Stimulated activated effector memory CD8-positive, alpha-beta T cell treated with anti-CD3 and anti-CD28 coated beads, Interleukin-12 subunit alpha, Interleukin-12 subunit beta, amount 100 ng/mL, for 72 hours (primary cell): ENCODE results near the gene ARRB1.

ENCODE experiments used
- ATAC-seq: fragments of 150-1000 bp; cut with Tn5 transposase; 2 replicates; pipeline ENCODE4 v1.10.0; 2021
- DNase-seq, 2 donors: peaks; one replicate each; pipeline ENCODE4 v3.0.0; 2021 to 2022; ENCODE audit warnings: low spot score in 2 of 2
- H3K27ac Mint-ChIP-seq: one replicate; pipeline ENCODE4 v1.8.0; 2022; ENCODE audit warnings: mild to moderate bottlenecking, mixed read lengths
- H3K36me3 Mint-ChIP-seq: one replicate; pipeline ENCODE4 v1.8.0; 2022; ENCODE audit warnings: mild to moderate bottlenecking, mixed read lengths
- H3K4me1 Mint-ChIP-seq: one replicate; pipeline ENCODE4 v1.8.0; 2022; ENCODE audit warnings: mixed read lengths
- H3K4me3 Mint-ChIP-seq: one replicate; pipeline ENCODE4 v1.8.0; 2022; ENCODE audit warnings: mild to moderate bottlenecking, mixed read lengths
- H3K9me3 Mint-ChIP-seq: one replicate; pipeline ENCODE4 v1.8.0; 2022; ENCODE audit warnings: mixed read lengths

Gene ARRB1

DNA sequence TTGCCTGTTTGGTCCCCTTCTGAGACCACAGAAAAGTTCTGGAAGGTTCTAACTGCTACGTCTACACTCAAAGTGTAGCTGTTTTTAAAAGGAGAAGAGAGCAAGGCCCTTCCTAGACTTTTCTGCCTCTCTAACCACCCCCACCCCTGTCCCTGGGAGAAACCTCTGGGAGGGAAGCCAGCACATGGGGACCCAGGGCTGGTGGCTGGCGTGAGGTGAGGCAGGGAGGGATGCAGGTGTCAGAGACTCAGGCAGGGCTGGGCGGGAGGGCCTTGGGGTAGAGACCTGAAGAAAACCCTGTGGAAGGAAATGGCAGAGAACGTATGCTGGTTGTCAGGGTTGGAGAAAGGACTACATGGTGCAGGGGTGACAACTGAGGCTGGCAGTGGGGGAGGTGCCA, 26.7 kb downstream of the ARRB1 start:
- Mint-ChIP-seq H3K36me3 (no peaks in the 10 kb centered on the region), H3K9me3 (no peaks in the 10 kb centered on the region), H3K27ac (no peak overlapping the region), H3K4me3 (no peak overlapping the region), H3K4me1 (peaks cover 56% of the 10 kb centered on the region)
- no peak for DNase-seq
- ATAC-seq, result no peak

DNA sequence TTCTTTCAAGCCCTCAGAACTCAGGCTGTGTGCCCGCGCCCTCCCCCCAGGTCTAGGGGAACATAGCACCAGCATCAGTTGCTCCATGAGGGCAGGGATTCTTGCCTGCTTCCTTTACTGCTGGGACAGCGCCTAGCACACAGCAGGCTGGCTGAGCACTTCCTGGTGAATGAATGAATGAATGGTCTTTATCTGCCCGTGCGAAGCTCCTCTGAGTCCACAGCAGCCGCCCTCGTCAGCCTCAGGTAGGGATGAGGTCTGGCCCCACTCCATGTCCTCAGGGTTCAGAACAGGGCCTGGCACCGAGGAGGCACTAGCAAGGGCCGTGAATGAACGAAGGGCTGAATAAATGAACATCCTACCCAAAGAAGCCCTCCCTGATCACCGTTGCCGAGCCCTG, 27.3 kb downstream of the ARRB1 start:
- ATAC-seq (no peak), DNase-seq (no peak)
- H3K4me3 Mint-ChIP-seq, result no peak overlapping the region
- no peaks in the 10 kb centered on the region for H3K9me3 Mint-ChIP-seq
- H3K36me3 Mint-ChIP-seq, result no peaks in the 10 kb centered on the region
- peaks cover 50% of the 10 kb centered on the region for H3K4me1 Mint-ChIP-seq
- no peak overlapping the region for H3K27ac Mint-ChIP-seq

DNA sequence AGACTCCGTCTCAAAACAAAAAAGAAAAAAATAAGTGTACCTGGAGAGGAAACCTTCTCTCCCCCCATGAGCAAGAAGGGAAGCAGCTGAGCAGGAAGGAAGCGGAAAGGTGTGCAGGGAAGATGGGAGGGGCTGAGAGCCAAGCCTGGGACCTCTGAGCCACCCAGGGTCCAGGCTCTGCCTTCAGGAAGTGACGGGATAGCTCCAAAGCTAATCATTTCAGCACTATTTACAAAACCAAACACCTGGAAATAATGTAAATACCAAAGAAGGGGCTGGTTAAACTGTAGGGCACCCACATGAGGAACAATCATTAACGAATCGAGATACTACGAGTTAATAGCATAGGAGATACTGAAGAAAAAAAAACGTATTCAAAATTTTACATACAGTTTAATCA, 27.9 kb downstream of the ARRB1 start:
- Mint-ChIP-seq H3K36me3 (no peaks in the 10 kb centered on the region), H3K4me3 (no peak overlapping the region), H3K27ac (no peak overlapping the region), H3K9me3 (no peaks in the 10 kb centered on the region), H3K4me1 (peaks cover 47% of the 10 kb centered on the region)
- ATAC-seq, result no peak
- no peak for DNase-seq

DNA sequence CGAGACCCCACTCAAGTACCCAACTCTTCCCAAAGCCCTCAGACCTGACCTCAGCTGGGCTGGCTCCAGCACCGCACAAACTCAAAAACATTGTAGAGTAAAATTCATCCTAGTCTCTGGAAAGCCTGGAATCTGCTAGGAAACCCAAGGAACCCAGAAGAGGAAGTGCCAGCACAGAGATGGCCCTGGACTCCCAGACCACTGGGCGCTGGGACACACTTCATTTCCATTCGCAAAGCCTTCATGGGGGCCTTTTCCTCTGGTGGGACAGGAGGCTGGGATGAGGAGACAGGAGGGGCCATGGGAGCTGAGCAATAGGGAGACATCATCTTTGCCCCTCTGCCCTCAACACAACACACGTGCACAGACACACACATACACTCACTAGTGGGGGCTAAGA, 30.8 kb downstream of the ARRB1 start:
- Mint-ChIP-seq H3K4me3 (no peak overlapping the region), H3K9me3 (no peaks in the 10 kb centered on the region), H3K36me3 (no peaks in the 10 kb centered on the region), H3K4me1 (peaks cover 32% of the 10 kb centered on the region), H3K27ac (no peak overlapping the region)
- ATAC-seq (no peak), DNase-seq (no peak)

DNA sequence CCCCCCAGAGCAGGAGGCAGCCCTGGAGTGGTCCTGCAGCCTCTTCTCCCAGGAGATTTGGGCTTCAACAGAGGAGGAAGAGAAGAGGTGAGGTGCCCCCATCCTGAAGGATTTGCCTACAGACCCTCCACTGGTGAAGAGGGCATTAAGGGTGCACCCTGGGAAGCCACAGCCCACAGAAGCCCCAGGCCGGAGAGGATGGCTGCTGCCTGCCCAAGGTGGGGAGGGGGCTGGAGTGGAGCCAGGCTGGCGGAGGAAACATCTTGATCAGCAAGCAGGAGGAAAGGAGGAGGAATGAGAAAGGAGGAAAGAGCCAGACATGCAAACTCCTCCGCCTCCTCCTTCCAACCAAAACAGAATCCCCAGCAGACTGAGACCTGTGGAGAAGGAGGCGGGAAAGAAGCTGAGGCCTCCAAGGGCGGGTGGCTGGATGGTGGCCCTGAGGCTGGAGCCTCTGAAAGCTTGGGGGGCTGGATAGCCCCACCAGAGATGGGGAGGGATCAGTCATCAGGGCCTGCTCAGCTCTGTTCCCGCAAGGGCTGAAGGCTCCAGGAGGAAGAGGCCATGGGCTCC, 31.3 kb downstream of the ARRB1 start:
- Mint-ChIP-seq H3K27ac (peak overlapping the region; percentile 48), H3K9me3 (no peaks in the 10 kb centered on the region), H3K36me3 (no peaks in the 10 kb centered on the region), H3K4me1 (peaks cover 37% of the 10 kb centered on the region), H3K4me3 (no peak overlapping the region)
- DNase-seq, result no peak
- no peak for ATAC-seq

DNA sequence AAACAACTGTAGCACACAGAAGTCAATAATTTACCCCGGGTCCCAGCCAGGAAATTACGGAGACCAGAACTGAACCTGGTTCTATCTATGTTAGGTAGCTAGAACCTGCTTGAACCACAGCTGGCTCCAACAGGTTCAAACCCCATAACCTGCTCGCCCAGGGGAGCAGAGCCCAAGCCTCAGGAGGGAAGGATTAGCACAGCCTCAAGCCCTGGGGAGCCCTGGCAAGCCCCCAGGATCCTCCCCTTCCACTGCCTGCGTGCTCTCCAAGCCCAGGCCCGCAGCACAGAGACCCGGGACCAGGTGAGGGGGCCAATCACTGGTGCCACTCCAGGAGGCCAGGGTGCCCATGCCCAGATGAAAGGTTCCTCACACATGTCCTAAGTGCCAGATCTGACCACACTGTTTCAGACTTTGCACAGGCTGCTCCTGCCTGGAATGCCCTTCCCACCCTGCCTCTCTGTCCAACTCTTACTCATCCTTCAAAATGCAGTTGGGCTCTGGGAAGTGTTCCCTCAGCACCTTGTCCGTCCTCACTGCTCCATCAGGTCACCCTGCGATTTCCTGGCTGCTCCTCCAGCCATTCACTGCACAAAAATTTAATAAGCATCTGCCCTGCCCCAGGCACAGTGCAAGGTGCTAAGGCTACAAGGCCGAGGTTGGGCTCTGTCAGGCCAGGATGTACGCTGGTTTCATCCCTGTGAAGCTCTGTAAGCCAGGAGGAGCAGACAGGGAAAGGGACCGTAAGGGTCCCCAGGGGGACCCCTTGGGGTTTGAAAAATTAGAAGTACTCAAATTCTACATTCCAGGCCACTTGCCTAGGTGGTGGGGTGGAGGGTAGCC, 32.2 kb downstream of the ARRB1 start:
- Mint-ChIP-seq H3K4me1 (peaks cover 38% of the 10 kb centered on the region), H3K27ac (peak overlapping the region; percentile 48)
- no peak for DNase-seq

DNA sequence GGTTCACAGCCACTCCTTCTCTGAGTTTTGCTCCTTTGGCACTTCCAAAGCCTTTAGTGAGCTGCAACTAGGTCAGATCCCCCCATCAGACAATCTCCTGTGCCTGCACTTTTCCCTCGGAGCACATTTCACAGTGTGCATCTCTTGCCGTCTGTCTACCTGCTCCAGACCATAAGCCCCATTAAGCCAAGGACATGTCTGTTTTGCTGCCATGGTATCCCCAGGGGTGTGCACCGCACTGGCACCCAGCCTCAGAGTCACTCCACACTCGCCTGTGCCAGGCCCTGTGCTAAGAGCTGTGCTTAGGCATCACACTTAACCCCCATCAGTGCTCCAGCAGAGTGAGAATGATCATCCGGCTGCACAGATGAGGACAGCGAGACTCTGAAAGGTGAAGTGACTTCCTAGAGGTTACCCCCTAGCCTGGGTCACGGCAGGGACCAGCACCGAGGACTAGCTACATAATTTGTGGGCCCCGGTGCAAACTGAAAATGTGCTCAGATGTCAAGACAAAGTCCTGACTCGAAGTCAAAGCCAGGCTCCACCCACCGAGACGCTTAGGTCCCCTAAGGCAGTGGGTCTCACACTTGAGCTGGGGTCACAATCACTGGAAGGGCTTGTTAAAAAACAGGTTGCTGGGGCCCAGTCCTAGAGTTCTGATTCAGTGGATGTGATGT, 33.9 kb downstream of the ARRB1 start:
- Mint-ChIP-seq H3K27ac (peak overlapping the region; percentile 2), H3K9me3 (no peaks in the 10 kb centered on the region), H3K36me3 (no peaks in the 10 kb centered on the region), H3K4me1 (peaks cover 27% of the 10 kb centered on the region), H3K4me3 (no peak overlapping the region)
- no peak for ATAC-seq
- DNase-seq, result no peak

More for the DNA sequence above, 32.2 kb downstream of the ARRB1 start:
- Mint-ChIP-seq H3K36me3 (no peaks in the 10 kb centered on the region), H3K4me3 (no peak overlapping the region), H3K9me3 (no peaks in the 10 kb centered on the region)
- ATAC-seq, result no peak

DNA sequence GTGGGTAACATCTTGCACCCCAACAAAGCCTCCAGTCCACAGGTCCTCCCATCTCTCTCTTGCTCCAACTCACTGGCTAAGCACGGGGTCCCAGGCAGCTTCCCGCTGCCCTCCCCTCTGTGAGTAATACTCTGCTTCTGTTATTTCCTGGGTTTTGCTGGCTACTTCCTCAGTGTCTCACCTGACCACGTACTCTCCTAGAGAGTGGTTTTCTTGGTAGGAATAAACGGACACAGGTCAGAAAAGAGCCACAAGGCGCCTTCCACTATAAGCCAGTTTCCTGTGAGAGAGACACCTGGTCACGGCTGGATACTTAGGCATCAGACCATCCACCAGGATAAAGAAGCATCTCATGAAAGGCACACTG, 36.0 kb downstream of the ARRB1 start:
- no peak for DNase-seq
- peaks cover 20% of the 10 kb centered on the region for H3K4me1 Mint-ChIP-seq
- no peak overlapping the region for H3K4me3 Mint-ChIP-seq
- peak overlapping the region; percentile 38 for H3K27ac Mint-ChIP-seq
- H3K36me3 Mint-ChIP-seq, result no peaks in the 10 kb centered on the region
- no peaks in the 10 kb centered on the region for H3K9me3 Mint-ChIP-seq
- ATAC-seq, result no peak

DNA sequence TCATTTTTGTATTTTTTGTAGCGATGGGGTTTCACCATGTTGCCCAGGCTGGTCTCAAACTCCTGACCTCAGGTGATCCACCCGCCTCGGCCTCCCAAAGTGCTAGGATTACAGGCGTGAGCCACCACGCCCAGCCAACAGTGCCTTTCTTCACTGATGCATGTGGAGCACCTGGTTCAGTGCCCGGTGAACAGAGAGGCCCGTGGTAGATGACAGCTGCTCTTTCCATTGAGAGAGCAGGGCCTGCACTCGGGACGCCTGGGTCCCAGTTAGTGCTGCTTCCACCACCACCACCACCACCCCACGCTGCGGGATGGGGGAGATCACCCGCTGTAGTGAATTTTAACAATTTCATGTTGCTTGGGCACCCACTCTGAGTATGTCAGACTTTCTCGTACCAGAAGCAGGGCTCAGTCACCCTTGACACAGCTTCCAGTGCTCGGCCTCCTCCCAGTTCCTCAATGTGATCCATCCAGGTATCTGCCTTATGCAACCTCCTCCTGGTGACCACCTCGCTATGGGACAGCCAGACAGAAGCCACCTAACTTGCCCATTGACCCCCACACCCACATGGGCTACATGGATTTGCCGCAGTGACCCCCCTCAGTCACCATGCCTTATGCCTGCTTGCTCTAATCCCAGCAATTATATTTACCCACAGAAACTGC, 36.6 kb downstream of the ARRB1 start:
- Mint-ChIP-seq H3K9me3 (no peaks in the 10 kb centered on the region), H3K27ac (peak overlapping the region; percentile 38), H3K36me3 (no peaks in the 10 kb centered on the region), H3K4me3 (no peak overlapping the region), H3K4me1 (peaks cover 20% of the 10 kb centered on the region)
- no peak for ATAC-seq
- DNase-seq, result no peak

DNA sequence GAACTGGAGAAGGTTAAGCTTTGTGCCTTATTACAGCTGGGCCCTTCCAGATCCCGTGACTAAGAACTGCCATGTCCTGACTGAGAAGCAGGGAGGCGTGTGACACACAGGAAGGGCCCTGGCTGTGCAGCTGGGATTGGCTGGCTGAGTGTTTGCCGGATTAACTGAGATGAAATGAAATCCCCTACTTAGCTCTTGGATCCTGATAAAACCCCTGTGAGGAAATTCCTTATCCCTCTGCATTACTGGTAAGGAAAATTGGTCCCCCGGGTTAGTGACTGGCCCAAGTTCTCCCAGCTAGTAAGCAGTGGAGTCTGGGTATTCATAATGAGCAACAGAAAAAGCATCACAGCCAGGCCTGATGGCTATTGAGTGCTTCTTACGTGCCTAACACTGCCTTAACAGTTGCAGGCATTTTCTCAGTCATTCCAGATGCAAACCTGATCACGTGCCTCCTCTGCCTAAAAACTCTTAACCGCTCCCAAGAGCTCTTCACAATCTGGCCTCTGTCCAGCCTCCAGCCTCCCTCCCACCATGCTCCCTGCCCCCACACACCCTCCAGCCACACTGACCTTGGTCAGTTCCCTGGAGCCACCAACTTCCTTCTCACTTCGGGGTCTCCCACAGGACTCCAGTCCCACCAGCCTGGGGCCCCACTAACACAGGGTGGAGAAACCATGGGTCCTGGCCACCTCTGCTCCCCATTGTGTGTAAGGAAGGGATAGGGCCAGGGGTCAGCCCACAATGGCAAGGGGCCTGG, 37.8 kb downstream of the ARRB1 start:
- H3K36me3 Mint-ChIP-seq, result no peaks in the 10 kb centered on the region
- DNase-seq (no peak), ATAC-seq (no peak)
- peak overlapping the region; percentile 83 for H3K27ac Mint-ChIP-seq
- H3K9me3 Mint-ChIP-seq, result no peaks in the 10 kb centered on the region
- H3K4me1 Mint-ChIP-seq, result peaks cover 20% of the 10 kb centered on the region
- H3K4me3 Mint-ChIP-seq, result no peak overlapping the region

DNA sequence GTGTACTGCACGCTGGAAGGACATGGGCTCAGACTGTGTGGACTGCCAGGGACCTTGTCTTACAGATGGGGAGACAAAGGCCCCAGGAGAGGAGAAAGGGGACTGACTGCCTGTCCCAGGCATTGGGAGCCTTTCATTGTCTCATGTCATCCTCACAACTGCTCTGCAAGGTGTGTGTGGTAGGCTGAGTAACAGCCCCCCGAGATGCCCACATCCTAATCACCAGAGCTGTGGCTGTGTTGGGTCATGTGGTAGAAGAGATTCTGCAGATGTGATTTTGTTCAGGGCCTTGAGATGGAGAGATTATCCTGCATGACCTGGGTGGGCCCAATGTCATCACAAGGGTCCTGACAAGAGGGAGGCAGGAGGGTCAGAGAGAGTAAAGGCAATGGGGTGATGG, 39.1 kb downstream of the ARRB1 start:
- no peak overlapping the region for H3K4me3 Mint-ChIP-seq

DNA sequence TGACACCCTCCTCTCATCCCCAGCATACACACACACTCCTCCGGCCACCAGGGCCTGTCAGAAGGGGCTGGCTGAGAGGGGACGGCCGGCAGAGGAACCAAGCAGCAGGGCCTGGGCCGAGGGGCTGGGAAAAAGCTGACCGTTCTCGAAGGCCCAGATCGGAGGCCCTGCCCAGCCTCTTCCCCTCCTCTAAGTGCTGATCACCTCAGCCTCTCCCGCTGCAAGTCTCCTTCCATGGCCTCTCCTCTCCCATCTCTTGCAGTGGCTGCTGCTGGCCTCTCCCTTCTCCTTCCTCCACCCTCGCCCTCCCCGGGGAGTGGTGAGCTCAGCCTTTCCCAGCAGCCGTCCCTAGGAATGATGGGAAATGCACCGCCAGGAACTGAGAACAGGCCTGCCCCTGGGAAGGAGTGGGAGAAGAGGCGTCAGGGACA, 39.6 kb downstream of the ARRB1 start:
- H3K4me1 Mint-ChIP-seq, result peaks cover 23% of the 10 kb centered on the region
- ATAC-seq, result no peak
- no peak overlapping the region for H3K27ac Mint-ChIP-seq
- DNase-seq, result no peak
- no peaks in the 10 kb centered on the region for H3K9me3 Mint-ChIP-seq
- H3K4me3 Mint-ChIP-seq, result no peak overlapping the region
- H3K36me3 Mint-ChIP-seq, result no peaks in the 10 kb centered on the region

More for the DNA sequence above, 39.1 kb downstream of the ARRB1 start:
- ATAC-seq, result peak; percentile 24
- DNase-seq, result no peak
- no peak overlapping the region for H3K27ac Mint-ChIP-seq
- H3K4me1 Mint-ChIP-seq, result peaks cover 21% of the 10 kb centered on the region
- H3K9me3 Mint-ChIP-seq, result no peaks in the 10 kb centered on the region
- H3K36me3 Mint-ChIP-seq, result no peaks in the 10 kb centered on the region

DNA sequence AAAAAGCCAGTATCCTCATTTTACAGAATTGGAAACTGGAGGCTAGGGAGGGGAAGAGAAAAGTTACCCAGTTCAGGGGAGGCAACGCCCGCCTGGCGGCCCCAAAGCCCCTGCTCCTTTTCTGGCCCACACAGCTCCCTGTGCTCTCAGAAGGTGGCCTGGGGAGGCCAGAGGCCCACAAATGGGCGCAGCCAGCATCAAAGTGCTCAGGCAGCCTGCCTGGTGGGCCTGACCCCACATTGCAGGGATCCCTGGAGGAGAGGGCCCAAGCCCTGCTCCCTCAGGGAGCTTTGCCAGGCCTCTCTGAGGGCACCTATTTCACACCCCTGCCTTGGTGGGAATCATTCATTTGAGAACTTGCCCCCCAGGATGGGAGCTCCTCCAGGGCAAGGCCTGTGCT, 42.5 kb downstream of the ARRB1 start:
- no peaks in the 10 kb centered on the region for H3K9me3 Mint-ChIP-seq
- H3K27ac Mint-ChIP-seq, result no peak overlapping the region
- DNase-seq (no peak), ATAC-seq (no peak)
- peaks cover 27% of the 10 kb centered on the region for H3K4me1 Mint-ChIP-seq
- H3K4me3 Mint-ChIP-seq, result no peak overlapping the region
- no peaks in the 10 kb centered on the region for H3K36me3 Mint-ChIP-seq

DNA sequence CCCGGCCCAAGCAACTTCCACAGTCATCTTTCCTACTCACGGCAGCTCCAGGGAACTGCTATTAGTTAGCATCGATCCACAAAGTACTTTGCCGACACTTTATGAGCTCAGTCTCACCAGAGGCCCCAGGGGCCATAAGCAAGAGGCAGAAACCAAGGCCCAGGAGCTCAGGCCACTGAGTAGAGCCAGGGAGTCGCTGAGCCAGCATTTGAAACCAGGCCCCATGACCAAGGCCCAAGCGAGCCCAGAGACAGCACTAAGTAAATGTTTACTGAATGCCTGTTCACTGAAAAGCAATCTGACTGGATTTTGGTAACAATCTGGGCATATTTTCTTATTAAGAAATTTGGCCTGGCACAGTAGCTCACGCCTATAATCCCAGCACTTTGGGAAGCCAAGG, 43.3 kb downstream of the ARRB1 start:
- DNase-seq (no peak), ATAC-seq (no peak)
- H3K36me3 Mint-ChIP-seq, result no peaks in the 10 kb centered on the region
- H3K27ac Mint-ChIP-seq, result peak overlapping the region; percentile 48
- H3K4me1 Mint-ChIP-seq, result peaks cover 32% of the 10 kb centered on the region
- no peak overlapping the region for H3K4me3 Mint-ChIP-seq
- no peaks in the 10 kb centered on the region for H3K9me3 Mint-ChIP-seq

DNA sequence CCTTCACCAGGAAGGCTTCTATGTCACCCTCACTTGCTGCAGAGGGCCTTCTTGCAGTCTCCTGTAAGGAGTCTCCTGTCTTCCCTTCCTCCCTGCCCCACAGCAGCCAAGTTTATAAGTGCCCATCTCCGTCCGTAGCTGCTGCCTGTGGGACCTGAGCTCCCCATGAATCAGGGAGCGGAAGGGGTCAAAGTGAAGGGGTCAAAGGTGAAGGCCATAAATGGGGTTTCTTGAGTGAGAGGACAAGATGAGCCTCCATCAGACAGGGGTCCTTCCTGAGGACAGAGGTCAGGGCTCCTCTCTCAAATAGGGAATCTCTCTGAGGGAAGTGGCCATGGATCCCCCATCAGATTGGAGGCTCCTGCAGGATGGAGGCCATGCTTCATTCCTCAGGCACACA, 44.4 kb downstream of the ARRB1 start:
- Mint-ChIP-seq H3K27ac (peak overlapping the region; percentile 48), H3K9me3 (no peaks in the 10 kb centered on the region), H3K36me3 (no peaks in the 10 kb centered on the region), H3K4me1 (peaks cover 28% of the 10 kb centered on the region), H3K4me3 (no peak overlapping the region)
- no peak for ATAC-seq
- DNase-seq, result no peak
